NOMO-1 (cell line): ENCODE measurements around the gene LAMTOR1.
"Not testable (repeated sequence)": the region's sequence is repeated elsewhere in the genome, so short reads cannot be mapped to it uniquely, and the experiment has no call there.

Experiments
- DNase-seq, 2 experiments: peaks; one replicate each; lab custom pipeline; 2025; ENCODE audit not compliant: unreplicated experiment in 2 of 2; lab: John Stamatoyannopoulos, UW

LAMTOR1 gene

DNA sequence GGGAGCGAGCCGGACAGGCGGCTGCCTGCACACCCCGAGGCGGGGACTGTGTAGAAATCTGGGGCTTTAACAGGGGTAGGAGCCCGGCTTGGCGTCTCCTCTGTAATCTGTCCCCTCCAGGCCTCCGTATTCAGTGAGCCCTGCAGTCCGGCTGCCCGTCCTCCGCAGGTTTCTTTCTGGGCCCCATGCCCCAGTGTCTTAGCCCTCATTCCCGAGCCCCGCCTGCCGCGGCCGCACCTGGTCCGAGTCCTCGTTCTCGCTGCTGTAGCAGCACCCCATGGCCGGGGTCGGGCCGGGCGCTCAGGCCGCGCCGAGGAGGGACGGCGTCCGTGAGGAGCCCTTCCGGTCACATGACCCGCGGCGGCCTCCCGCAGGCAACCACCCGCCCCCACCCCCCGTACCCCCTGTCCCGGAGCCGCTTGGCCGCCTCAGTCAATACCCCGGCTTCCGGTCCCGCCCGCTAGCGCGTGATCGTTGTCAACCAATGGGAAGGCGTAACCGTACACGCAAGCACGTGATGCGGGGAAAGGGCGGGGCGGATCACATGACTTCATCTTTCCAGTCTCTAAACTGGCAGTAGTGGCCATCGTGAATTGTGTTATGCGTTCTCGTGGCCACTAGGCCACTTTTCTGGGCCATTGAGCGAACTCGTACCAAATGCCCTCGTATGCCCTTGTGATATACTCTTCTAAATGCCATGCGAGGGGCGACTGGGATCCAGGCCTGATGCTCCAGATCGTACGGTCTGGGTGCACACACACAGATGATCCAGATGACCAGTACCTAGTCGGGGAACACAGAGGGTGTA lies at the start of gene LAMTOR1:
LAMTOR1 (minus strand) TSS at position 352 of the 808 bp plus-strand sequence; CDS start at position 279, 73 bp downstream.
- DNase-seq, result peak; percentile 94 to 98

- no peak for DNase-seq
Measured at GRCh38 chr11:72150882-72151281, 47.8 kb upstream of the LAMTOR1 start.

- no peak for DNase-seq
Measured at GRCh38 chr11:72146625-72147024, 43.5 kb upstream of the LAMTOR1 start.

DNA sequence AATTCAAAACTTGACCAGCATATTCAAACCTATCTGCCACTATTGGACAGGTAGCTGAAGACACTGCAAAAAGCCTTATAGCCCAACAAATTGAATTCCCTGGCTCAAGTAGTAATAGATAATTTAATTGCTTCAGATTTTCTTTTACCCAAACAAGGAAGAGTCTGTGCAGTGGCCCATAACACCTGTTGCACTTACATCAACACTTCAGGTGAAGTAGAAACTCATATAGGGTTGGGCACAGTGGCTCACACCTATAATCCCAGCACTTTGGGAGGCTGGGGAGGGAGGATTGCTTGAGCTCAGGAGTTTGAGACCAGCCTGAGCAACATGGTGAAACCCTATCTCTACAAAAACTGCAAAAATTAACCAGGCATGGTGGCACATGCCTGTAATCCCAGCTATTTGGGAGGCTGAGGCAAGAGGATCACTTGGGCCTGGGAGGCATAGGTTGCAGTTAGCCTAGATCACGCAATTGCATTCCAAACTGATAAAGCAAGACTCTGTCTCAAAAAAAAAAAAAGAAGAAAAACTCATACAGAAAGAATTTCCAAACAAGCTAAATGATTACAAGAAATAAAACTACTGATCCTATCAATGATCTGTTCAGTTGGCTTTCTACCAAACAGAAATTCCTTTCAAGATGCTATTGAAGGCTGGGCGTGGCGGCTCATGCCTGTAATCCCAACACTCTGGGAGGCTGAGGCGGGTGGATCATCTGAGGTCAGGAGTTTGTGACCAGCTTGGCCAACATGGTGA lies 41.9 kb upstream of the LAMTOR1 start:
- no peak for DNase-seq

DNA sequence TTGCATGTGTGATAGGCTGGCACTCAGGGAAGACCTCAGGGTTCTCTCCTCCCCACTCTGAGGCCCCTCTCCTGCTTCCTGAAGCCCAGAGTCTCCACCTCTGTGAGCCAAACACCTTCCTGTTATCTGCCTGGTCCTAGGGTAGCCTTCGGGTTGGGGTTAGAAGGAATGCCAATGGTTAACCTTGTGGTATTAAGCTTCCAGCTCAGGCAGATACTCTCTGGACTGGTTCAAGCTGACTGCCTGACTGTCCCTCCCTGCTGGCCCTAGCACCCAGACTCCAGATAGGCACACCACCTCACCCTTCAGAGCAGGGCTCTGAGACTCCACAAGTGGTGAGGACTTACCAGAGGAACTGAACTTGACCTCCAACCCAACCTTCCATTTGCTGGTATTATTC lies 39.4 kb upstream of the LAMTOR1 start:
- not testable (repeated sequence) for DNase-seq

DNA sequence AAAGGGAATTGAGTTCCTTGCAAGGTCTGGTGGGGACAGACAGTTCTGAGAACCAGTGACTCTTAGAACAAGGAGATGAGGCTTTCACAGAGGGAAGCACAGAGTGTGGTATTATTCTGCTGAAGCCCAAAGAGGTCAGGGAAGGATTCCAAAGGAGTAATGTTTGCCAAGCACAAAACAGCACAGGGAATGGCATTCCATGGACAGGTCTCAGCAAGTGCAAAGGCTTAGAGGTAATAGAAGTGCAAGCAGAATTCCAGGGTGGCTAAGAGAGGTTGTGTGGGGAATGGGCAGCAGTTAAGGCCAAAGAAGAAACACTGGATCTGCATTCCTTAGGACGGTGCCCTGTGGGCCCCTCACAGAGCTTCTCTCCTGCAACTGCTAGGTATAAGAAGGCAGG lies 39.0 kb upstream of the LAMTOR1 start:
- DNase-seq, result not testable (repeated sequence)

DNA sequence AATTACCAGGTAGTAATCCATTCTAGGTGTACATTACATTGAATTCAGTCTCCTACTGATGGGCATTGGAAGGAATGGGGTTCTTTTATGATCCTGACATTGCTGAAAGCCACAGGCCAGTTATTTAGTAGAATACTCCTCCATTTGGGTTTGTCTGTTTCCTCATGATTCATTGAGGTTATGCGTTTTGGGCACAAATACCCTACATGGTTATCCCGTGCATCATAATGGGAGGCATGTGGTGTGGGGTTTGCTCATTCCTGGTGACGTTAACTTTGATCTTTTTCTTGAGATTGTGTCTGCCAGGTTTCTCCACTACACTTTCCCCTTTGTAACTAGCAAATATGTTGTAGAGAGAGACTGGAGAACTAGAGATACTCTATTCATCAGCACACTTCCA lies 38.0 kb upstream of the LAMTOR1 start:
- DNase-seq, result no peak

DNA sequence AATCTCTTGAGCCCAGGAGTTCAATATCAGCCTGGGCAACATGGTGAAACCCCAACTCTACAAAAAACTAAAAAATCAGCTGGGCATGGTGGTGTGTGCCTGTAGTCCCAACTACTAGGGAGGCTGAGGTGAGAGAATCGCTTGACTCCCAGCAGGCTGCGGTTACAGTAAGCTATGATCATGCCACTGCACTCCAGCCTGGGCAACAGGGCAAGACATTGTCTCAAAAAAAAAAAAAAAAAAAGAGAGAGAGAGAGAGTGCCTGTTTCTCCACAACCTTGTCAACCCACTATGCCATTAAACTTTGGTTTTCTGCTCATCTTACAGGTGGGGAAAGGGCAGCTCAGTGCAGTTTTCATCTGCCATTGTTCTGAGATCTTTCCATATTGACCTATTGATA lies 37.6 kb upstream of the LAMTOR1 start:
- DNase-seq, result no peak

DNA sequence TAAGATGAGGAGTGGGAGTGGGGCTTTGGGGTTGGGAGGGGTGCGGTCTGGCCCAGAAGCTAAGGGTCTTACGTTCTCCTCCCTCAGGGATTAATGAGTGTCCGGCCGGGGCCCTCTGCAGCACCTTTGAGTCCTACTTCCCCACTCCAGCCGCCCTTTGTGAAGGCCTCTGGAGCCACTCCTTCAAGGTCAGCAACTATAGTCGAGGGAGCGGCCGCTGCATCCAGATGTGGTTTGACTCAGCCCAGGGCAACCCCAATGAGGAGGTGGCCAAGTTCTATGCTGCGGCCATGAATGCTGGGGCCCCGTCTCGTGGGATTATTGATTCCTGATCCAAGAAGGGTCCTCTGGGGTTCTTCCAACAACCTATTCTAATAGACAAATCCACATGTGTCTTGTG lies 36.4 kb upstream of the LAMTOR1 start:
- DNase-seq, result no peak

GRCh38 chr11:72138821-72139390 lies 35.8 kb upstream of the LAMTOR1 start:
- no peak for DNase-seq

DNA sequence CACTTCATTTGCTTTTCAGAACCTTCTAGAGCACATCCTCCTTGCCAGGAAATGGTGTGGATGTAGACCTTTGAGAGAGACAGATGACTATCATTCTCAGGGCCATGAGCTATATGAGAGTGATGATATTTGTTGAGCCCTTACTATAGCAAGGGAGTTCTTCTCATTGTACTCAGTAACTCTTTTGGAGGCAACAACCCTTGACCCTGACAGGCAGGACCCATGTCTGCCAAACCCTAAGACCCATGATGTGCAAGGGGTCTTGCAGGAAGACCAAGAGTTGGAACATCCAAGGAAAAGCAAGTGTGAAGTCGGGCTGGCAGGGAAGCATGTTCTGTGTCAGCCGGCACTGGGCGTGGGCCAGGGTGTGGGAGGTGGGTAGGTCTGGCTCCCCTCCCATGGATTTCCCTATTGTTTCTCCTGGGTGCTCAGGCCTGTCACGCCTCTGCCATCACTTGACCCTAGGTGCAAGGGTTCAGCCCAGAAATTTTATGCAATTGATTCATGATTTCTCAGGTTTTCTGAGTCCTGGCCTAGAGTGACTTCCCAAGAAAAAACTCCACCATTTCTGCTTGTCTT lies 33.7 kb upstream of the LAMTOR1 start:
- DNase-seq, result no peak

DNA sequence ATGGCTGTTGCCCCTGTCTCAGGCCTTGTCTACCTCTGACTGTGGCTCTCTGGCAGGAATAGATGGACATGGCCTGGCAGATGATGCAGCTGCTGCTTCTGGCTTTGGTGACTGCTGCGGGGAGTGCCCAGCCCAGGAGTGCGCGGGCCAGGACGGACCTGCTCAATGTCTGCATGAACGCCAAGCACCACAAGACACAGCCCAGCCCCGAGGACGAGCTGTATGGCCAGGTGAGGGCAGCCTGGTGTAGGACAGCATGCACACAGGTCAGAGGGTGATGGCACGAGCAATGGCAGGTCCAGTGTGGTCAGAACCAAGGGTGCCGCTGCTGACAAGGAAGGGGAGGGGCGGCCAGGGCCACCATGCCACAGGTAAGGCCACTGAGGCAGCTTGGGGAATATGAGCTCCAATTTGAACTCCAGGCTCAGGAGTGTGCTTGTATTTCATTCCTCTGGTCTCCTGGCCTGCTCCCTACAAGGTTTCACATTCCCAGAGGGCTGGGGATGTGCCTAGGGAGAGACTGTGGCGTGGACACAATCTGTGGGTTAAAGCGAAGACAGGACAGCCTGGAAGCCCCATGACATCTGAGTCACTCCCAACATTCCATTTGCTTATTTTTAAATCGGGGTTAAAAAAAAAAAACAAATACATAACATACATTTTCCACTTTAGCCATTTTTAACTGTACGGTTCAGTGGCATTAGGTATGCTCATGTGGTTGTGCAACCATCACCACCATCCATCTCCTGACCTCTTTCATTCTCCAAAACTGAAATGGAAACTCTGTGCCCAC lies 33.0 kb upstream of the LAMTOR1 start:
- no peak for DNase-seq

DNA sequence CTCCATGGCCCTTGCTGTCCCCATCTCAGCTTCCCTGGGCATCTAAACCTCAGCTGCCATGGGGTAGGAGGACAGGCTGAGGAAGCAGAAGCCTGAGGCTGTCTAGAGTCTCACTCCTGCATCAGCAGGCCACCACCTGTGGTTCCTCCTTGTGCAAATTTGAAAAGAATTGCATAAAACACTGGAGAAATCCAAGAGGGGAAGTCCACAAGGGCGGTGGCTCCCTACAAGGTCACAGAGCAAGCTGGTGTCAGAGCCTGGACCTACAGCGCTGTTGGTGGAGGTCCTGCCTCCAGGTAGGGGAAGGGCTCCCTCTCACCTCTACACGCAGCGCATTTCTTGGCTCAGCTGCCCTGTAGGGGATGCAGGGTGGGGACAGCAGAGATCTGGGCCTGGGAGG lies 32.4 kb upstream of the LAMTOR1 start, which contains the start of gene FOLR3:
FOLR3 (plus strand) TSS at position 253 of the 400 bp plus-strand sequence. CDS start 228 bp downstream, outside the sequence.
- DNase-seq, result peak; percentile 8 to 29

DNA sequence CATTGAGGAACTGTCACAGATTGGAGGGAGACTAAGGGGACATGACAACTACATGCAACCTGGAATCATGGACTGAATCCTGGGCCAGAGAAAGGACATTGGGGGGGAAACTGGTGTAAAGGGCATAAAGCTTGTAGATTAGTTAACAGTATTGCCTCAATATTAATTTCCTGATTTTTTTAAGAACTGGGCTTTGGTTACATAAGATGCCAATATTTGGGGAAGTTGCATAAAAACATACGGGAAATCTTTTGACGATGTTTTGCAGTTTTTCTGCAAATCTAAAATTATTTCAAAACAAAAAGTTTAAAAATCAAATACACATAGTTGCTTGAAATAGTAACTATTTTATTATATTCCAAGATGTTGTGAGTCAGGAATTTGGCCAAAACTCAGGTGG lies 29.5 kb upstream of the LAMTOR1 start:
- DNase-seq, result peak; percentile 36 to 54

DNA sequence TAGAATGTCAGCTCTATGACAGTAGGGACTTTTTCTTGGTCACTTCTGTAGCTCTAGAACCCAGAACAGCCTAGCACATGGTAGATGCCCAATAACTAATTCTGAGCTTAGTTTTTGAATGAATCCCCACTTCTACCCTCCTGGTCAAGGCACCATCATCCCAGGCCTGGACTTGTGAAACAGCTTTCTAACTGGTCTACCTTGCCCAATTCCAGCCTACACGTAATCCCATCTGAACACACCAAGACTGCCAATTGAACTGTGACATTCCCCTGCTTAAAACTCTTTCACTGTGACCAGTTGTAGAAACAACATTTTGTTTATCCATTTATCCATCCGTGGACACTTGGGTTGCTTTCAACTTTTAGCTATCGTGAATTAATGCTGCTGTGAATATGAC lies 26.3 kb upstream of the LAMTOR1 start:
- DNase-seq, result no peak

- no peak for DNase-seq
Measured at GRCh38 chr11:72127923-72128322, 24.8 kb upstream of the LAMTOR1 start.

- no peak for DNase-seq
Measured at GRCh38 chr11:72125956-72126355, 22.9 kb upstream of the LAMTOR1 start.

DNA sequence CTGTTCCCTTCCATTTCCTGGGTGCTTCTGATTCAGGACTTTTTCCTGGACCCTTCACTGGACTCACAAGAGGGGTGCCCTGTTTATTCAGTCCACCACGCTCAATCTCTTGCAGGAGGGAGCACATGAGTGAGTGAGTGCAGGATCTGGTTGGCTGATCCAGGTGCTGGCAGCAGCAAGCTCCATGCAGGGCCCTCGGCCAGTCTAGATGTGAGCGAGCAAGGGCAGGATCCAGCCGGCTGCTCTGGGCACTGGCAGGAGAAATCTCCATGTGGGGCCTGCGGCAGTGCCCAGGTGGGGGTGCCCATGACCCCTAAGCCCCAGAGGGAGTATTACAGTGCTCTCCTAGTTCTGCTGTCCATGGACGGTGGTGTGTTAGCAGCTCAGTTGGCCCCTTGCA lies 20.9 kb upstream of the LAMTOR1 start:
- DNase-seq, result no peak

- DNase-seq, result no peak
Measured at GRCh38 chr11:72123117-72123653, 20.1 kb upstream of the LAMTOR1 start.

GRCh38 chr11:72122607-72123006 lies 19.5 kb upstream of the LAMTOR1 start:
- DNase-seq, result no peak
